Measurements from ENCODE around the gene GLB1L2.
"Not testable (repeated sequence)": the region's sequence is repeated elsewhere in the genome, so short reads cannot be mapped to it uniquely, and the experiment has no call there.

The GLB1L2 gene

DNA sequence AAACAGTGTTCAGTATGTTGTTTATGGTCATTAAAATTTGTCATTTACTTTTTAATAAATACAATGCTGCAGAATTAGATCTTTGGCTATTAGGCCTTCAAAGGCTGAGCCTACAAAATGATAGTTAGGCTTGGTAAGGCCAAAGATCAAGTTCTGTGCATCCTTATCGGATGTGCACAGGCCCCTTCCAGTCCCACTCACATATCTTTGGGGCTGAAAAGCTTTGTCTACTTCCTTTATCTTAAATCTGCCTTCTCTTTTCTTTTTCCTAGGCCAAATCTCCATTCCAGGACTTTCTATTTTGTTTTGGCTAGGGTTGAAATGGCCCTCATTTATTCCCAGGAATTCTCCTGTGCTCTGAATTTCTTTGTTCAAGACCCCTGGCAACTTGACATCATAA lies 3.4 kb upstream of the GLB1L2 start:
- DNase-seq: no peak

DNA sequence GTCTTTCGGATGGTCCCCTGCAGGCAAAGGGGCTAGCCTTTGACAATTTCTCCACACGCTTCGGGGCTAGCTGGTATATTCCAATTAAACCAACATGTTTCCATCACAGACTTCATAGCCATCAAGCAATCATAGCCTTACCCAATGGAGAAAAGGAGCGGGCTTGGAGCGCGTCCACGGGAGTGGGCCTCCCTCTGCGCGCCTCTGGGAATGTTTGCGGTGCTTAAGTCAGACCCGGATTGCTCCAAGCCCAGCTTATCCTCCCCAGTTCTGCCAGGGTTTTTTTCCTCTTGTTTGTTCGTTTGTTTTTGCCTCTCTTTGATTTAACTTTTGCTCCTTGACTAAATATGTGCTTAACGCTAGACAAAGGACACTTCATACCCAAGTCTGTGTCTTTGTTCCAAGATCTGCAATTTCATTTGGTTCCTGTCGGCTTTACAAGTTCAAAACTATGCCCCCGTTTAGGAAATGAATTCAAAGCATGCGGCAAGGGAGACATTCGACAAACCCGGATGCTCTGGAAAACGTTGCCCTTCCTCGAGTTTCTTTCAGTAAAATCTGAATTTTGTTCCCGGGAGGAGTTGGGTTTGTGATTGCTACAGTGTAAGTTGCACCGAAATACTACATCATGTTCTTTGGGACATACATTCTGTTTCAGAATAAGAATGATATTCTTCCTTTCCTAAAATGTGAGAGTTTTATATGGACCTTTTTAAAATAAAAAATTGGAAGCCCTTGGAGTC lies 1.0 kb upstream of the GLB1L2 start:
- DNase-seq: no peak

DNA sequence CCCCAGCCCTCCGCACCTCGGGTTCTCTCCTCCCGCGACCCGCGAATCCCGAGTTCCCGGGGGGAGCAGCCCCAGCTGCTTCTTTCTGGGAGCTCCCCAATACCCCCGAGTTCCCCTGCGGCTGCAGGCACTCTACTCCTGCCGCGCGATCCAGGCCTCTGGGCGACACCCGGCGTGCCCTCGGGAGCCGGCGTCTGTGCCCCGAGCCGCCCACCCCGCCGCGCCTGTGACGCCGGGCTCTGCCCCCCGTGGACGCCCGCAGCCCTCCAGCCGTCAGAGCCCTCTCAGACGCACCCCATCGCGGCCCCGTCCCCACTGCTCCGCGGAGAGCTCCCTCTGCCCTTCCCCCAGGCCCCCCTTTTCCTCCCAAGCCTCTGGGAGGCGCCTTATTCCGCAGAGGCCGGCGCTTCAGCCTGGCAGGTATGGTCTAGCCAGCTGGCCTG lies 422 bp downstream of the GLB1L2 start:
- peak in 2 of 5 experiments; percentile 11 to 21 for DNase-seq

DNA sequence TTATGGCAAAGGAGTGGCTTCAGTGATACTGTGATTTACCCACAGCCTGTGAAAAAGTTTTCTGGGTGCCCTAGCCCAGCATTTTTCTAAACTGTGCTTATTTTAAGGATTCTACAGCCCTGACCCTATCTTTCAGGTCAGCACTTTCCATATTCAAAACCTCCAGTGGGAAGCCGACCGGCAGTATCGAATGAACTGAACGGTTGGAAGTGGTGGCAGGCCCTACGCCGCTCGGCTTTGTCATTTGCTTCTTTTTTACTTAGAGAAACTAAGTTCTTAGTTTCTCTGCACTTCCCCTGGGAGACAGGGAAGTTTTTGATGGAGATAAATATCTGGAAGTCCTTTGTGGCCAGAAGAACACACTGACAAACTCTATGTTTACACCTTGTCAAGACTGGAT lies 994 bp downstream of the GLB1L2 start:
- DNase-seq: no peak

- no peak for DNase-seq
Measured at GRCh38 chr11:134333312-134333711, 1.5 kb downstream of the GLB1L2 start.

DNA sequence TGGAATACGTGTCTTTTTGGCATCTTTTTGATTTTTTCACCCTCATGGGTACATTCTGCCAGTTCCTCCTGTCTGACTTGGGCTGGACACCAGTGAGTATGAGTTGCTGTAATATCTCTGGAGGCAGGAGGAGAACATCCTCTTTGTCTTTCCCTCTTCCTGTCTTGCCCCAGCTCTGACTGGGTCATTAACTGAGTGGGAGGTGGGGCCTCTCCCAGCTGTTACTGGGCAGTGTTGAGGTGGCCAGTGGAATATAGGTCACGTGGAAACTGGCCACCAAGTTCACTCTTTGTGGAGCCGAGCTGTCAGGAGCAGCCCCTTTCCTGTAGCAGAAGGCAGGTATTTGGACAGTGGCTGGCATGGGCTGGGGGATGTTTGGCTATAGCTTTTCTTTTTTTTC lies 2.2 kb downstream of the GLB1L2 start:
- DNase-seq: no peak

DNA sequence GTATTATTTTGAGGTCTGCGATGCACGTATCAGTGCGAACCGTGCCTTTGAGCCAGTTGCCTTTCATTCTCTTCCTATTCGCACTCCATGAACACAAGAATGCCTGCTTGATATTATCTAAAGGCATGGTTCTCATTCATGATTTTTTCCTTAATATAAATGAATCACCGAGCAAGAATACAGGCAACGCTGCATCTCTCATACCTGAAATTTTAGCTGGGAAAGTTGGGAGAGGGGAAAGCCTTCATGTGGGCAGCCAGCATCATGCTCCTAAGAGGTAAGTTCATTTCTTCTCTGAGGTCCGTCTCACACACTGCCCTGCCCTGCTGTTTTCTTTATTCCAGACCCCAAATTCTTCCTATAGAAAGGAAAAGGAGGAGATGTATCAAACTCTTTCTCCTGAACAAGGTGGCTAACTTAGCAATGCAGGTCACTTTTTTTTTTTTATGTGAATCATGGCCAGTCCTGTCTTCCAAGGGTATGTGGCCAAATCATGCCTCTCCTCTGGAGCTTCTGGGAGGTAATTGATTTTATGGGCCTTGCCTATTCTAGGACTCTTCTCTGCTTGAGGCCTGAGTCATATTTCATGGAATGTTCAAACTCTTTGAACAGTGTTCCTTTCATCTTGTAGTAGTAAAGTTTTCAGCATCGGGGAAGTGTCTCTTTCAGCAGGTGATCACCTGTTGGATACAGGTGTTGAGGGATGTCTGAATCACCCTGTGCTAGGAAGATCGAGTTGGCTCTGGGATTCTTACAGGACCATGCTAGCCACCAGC lies 3.2 kb downstream of the GLB1L2 start:
- no peak for DNase-seq

GRCh38 chr11:134337051-134337450 lies 5.3 kb downstream of the GLB1L2 start:
- no peak for DNase-seq

- no peak for DNase-seq
Measured at GRCh38 chr11:134338068-134338467, 6.3 kb downstream of the GLB1L2 start.

GRCh38 chr11:134338654-134339053 lies 6.9 kb downstream of the GLB1L2 start:
- DNase-seq: no peak

DNA sequence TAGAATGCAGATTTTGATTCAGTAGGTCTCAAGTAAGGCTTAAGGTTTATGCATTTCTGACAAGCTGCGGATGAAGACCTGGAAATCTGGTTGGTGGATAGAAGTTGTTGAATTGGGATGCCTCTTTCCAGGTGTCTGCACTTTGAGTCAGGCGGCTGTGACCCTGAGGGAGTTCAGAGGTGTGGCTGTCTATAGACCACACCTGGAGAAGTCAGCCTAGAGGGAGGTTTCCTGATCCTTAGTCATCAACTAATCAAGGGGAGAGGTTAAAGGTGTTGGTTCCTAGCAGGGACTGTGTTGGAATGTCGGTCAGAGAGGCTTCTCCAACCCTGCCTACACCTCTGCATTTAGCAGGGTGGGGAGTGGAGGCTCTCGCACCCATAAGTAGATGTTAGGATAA lies 8.0 kb downstream of the GLB1L2 start:
- DNase-seq: no peak

DNA sequence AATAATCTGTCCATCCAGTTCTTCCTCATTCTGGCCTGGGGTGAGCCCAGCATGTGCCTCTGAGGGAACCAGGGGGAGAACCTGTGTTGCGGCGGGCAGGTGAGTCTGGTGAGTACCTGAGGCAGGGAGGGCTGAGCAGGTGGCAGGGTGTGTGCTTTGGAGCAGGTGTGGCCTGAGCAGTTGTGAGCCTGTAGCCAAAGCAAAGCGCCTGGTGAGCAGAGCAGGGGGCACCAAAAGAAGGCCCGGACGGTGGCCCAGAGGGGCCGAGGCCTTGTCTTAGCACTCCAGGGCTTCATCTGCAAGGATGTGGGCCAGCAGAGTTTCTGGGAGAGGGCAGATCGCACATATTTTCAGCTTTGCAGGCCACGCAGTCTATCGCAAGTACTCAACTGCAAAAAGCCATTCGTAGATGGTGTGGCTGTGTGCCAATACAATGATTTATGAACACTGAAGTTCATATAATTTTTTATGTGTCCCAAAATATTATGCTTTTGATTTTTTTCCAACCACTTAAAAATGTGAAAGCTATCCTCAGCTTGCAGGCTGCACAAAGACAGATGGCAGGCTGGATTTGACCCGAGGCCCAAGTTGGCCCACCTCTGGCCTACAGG lies 8.7 kb downstream of the GLB1L2 start:
- DNase-seq: no peak

GRCh38 chr11:134341805-134342571 lies 10.2 kb downstream of the GLB1L2 start:
- no peak for DNase-seq

GRCh38 chr11:134342572-134343340 lies 11.0 kb downstream of the GLB1L2 start:
- no peak for DNase-seq

DNA sequence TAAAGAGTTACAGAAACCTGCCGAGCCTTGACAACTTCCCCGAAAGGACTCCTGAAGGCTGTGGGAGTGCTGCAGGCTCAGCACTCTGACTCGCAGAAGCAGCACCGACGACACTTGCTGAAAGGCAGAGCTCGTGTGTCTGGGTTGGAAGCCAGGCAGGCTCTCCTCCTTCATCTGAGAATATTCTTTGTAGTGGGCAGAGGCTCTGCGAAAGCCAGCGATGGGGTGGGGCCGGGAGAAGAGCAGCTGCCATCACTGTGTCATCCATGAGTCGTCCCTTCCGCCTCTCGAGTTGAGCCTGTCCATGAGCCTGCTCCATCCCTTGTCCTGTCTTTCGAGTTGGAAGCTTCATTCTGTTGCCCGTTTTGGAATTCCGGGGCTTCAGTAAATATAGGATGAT lies 11.9 kb downstream of the GLB1L2 start:
- DNase-seq: no peak

- DNase-seq: not testable (repeated sequence)
Measured at GRCh38 chr11:134344497-134345236, 12.9 kb downstream of the GLB1L2 start.

DNA sequence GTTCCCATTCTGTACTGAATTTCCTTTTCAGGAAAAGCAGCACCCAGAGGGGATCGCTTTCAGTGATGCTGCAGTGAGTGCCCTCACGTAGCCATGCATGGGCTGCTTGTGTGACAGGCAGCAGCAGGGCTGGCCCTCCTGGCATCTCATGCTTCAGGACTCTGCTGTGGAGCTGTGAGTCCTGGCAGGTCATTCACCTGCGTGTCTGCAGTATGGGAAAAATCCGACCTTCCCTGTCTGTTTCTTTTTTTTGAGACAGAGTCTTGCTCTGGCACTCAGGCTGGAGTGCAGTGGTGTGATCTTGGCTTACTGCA lies 13.4 kb downstream of the GLB1L2 start:
- DNase-seq: no peak

DNA sequence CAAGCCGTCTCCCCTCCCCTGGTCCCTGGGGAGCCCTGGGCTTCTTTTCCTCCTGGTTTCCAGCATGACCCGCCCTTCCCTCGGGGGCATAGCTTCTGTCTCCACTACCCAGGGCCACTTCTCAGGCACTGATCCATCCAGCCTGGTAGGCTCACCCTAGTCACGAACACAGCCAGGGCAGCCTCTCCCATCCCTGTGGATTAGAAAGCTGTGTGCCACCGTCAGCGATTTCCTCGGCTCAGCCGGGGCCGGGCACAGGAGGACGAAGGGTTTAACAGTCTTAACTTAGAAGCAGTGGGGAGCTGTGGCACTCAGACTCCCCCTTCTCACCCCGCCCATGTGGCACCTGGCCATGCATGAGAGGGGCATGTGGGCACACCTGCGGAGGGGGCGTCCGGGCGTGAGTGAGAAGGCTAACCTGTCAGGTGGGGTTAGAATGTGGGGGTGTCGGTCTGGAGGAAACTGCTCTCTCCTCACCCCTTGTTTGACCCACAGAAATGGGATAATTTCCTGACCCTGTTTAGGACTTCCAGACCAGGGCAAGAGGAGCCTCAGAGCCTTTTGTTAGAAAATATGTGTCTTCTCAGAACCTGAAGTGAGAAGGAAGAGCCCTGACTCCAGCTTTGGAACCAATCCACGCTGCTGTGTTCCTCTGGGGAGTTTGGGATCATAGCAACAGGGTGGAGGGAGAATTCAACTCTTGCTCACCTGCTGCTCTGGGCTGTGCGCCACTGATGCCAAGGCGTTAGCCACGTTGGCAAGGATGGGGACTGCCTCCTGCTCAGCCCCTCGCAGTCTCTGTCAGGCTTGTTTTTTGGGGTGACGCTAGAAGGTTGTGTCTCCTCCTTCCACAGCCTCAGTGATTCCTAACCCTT lies 14.6 kb downstream of the GLB1L2 start:
- no peak for DNase-seq

DNA sequence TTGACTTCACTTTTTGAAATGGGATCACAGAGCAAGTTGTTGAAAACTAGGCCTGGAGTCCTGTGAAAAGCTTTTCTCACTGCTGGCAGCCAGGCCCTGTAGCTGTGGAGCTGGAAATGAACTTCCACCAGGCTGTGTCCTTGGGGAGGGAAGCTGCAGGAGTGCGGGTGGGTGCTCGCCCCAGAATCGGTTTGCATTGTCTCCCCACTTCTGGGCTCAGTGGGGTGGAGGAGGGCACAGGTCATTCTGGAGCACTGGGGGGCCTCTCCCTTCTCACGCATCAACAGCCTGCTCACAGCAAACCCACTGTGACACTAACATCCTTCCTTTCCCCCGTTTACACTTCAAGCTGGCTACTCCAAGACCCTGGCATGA lies 15.2 kb downstream of the GLB1L2 start:
- no peak for DNase-seq

DNA sequence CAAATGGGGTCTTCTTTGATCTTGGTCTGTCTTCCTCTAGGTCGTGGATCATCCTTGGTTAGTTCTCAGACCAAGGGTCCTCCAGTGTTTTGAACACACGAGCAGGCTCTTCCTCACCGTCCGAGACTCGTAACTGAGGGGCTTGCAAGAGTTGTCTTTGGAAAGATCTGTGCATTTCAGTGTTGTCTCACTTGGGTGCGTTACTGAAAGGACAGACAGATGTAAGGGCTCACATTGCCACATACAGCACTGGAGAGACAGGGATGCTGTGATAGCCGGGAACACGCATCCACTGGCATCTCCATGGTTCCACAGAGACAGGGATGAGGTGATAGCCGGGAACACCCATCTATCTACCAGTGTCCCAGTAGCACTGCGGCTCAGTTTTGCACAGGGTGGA lies 15.7 kb downstream of the GLB1L2 start:
- DNase-seq: no peak
